GM12878 (cell line): ENCODE measurements around the gene TSHZ2. TPM values are rescaled to one million over a fixed set of nuclear protein-coding genes. Genes with fewer than 3 reads are reported as not detected.
A peak's percentile ranks its signal among the peaks of the same experiment; 100 is the strongest.

ENCODE experiments used
- ATAC-seq: fragments of 200-7000 bp; cut with Tn5 transposase; 3 replicates; pipeline ENCODE4 v1.9.1; 2020; ENCODE audit warnings: mild to moderate bottlenecking, moderate library complexity
- BruUV-seq: library from RNA; stranded (reverse); fragments of 400-500 nt; replicated peaks from 2 replicates; lab custom pipeline; 2021; lab: Mats Ljungman, UMichigan
- CTCF ChIA-PET: fragments of 300-600 bp; sonication (Branson Sonifier 250); formaldehyde crosslinking; extraction: SDS; loops from one replicate; lab custom pipeline; 2021; ENCODE audit warnings: inconsistent platforms; lab: Yijun Ruan, JAX
- POLR2A ChIA-PET: fragments of 350-600 bp; formaldehyde crosslinking; extraction: SDS; loops from one replicate; lab custom pipeline; 2021; ENCODE audit warnings: inconsistent platforms; lab: Charles Lee
- RAD21 ChIA-PET: fragments of 300-600 bp; sonication (Branson Sonifier 250); formaldehyde crosslinking; loops from one replicate; lab custom pipeline; 2023; ENCODE audit warnings: antibody characterized with exemption; ENCODE audit not compliant: unreplicated experiment; lab: Charles Lee
- SMC1A ChIA-PET: fragments of 300-600 bp; sonication (Branson Sonifier 250); formaldehyde crosslinking; loops from one replicate; lab custom pipeline; 2023; ENCODE audit not compliant: unreplicated experiment, uncharacterized antibody; lab: Charles Lee
- DNase-seq: peaks from one replicate; pipeline ENCODE4 v3.0.0-alpha.2; 2011; ENCODE audit warnings: low read depth, low spot score
- FAIRE-seq: peaks from 3 replicates; lab custom pipeline; 2011; peaks lifted over from hg19 to GRCh38; lab: Jason Lieb, UNC
- H2AFZ ChIP-seq: 2 replicates; pipeline ENCODE4 v1.6.0; 2011; ENCODE audit warnings: low read depth, low read length, control low read depth; ENCODE audit not compliant: control insufficient read depth
- H3K27ac ChIP-seq: 2 replicates; pipeline ENCODE4 v1.5.1; 2011; ENCODE audit warnings: control low read depth; ENCODE audit not compliant: control insufficient read depth, insufficient read depth
- H3K27me3 ChIP-seq, 2 experiments: replicated peaks in 1 of 2; 2 replicates each; pipeline versions ENCODE4 v1.6.0 to v1.6.1; 2011; ENCODE audit warnings: low read length in 1 of 2; ENCODE audit not compliant: control insufficient read depth in 2 of 2, insufficient read depth in 2 of 2
- H3K36me3 ChIP-seq, 2 experiments: 2 replicates each; pipeline ENCODE4 v1.5.1; 2011; ENCODE audit warnings: low read length in 1 of 2; ENCODE audit not compliant: control insufficient read depth in 2 of 2, insufficient read depth in 2 of 2
- H3K4me1 ChIP-seq: 2 replicates; pipeline ENCODE4 v1.6.1; 2011; ENCODE audit warnings: mild to moderate bottlenecking, low read length, moderate library complexity, mixed read lengths; ENCODE audit not compliant: control insufficient read depth, insufficient read depth
- H3K4me2 ChIP-seq: 2 replicates; pipeline ENCODE4 v1.6.0; 2011; ENCODE audit warnings: control low read depth; ENCODE audit not compliant: control insufficient read depth, insufficient read depth
- H3K4me3 ChIP-seq: fragments of 200-600 bp; sonication (generic); 2 replicates; pipeline ENCODE4 v1.5.1; 2016
- H3K79me2 ChIP-seq: 2 replicates; pipeline ENCODE4 v1.6.0; 2011; ENCODE audit warnings: low read length; ENCODE audit not compliant: control insufficient read depth, insufficient read depth
- H3K9ac ChIP-seq: 2 replicates; pipeline ENCODE4 v1.8.0; 2011; ENCODE audit warnings: low read length, control low read depth, mixed read lengths; ENCODE audit not compliant: control insufficient read depth, insufficient read depth
- H3K9me3 ChIP-seq: replicated peaks from 3 replicates; pipeline ENCODE4 v1.5.1; 2011; ENCODE audit warnings: mild to moderate bottlenecking, low read length; ENCODE audit not compliant: control insufficient read depth, insufficient read depth
- H4K20me1 ChIP-seq: 2 replicates; pipeline ENCODE4 v1.6.0; 2011; ENCODE audit not compliant: control insufficient read depth, insufficient read depth
- EP300 ChIP-seq, 2 experiments: fragments of 150-350 bp in 1 of 2; IDR thresholded peaks; 2 replicates each; pipeline ENCODE4 v1.6.1; 2011 to 2012; ENCODE audit warnings: low read depth in 2 of 2, low read length in 2 of 2, borderline replicate concordance in 1 of 2, improper control_type of control experiment in 1 of 2, inconsistent platforms in 1 of 2; ENCODE audit not compliant: control insufficient read depth in 1 of 2
- PRDM15 ChIP-seq: fragments of 450-650 bp; formaldehyde crosslinking; IDR thresholded peaks from 2 replicates; pipeline ENCODE4 v1.4.0; 2020; ENCODE audit warnings: mild to moderate bottlenecking, moderate library complexity
- WGBS: methylation state at CpG from one replicate; pipeline ENCODE4 v1.1.6; 2016; ENCODE audit warnings: low lambda C conversion rate; ENCODE audit not compliant: insufficient replicate concordance, insufficient coverage; ENCODE audit errors: missing lambda C conversion rate; 5-methylcytosine and 5-hydroxymethylcytosine counted together
- in situ Hi-C: fragments of 300-500 bp; cut with MboI; formaldehyde crosslinking; loops from 9 replicates; pipeline ENCODE4 v1.14.3; 2018; ENCODE audit warnings: mixed read lengths
- intact Hi-C: fragments of 100-400 bp; cut with micrococcal nuclease; formaldehyde crosslinking; loops from one replicate; pipeline ENCODE4 v1.14.2; 2022; ENCODE audit not compliant: unreplicated experiment
- polyA plus RNA-seq, 11 experiments: library from polyadenylated mRNA; depleted of rRNA in 4 of 11; unstranded in 6 of 11; stranded (reverse) in 5 of 11; fragments of >200 nt; fragmentation: Nextera tagmentation in 4 of 11; fragmentation: Illumina TruSeq in 1 of 11; extraction: Ambion mirVana in 4 of 11; extraction: Trizol in 1 of 11; gene quantifications; 1 replicate in 1 of 11; 2 replicates in 10 of 11; pipeline versions ENCODE4 v1.2.1 to v1.2.3, GENCODE V29; 2011 to 2016; ENCODE audit warnings: inconsistent platforms in 2 of 11, missing spikeins in 2 of 11, low read depth in 1 of 11
- total RNA-seq, 4 experiments: library from RNA; depleted of rRNA in 3 of 4; stranded (reverse); fragments of >200 nt in 3 of 4; fragmentation: Illumina TruSeq in 1 of 4; extraction: Trizol in 1 of 4; gene quantifications; 2 replicates each; pipeline versions ENCODE4 v1.2.1 to v1.2.3, GENCODE V29; 2013 to 2021
- TF ChIP-seq, protein P1 (sequence below): fragments of 450-650 bp; IDR thresholded peaks from 2 replicates; pipeline ENCODE4 v1.6.1; 2016; ENCODE audit warnings: mild to moderate bottlenecking, moderate library complexity, borderline replicate concordance

Gene TSHZ2
- total and polyA plus RNA-seq, 10 of the 15 experiments (the other 5 are each of a cell fraction or from before 2014, with no cell fraction given), result 0.01 to 0.86 (median 0.13) TPM; not detected in 2

- TF ChIP-seq PRDM15 (CRISPR knock-in tag), result no peak
Measured at GRCh38 chr20:53500651-53501050, 528.5 kb downstream of the TSHZ2 start (continued).

DNA sequence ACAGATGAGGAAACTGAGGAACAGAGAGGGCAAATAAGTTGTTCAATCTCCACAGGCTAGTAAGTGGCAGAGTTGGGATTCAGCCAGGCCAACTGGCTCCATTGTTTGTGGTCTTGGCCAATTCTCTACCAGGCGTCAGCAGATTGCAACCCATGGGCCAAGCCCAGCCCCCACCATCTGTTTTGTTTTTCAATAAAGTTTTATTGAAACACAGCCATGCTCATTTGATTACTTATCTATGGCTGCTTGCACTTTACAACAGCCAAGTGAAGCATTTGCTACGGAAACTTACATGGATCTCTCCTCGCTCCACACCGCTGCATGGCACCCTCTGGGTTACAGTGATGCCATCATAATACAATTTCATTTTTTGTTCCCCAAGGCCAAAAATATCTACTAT, 530.7 kb downstream of the TSHZ2 start:
- no peak overlapping the region for H2AFZ ChIP-seq
- in situ Hi-C loops (no loop called here), intact Hi-C loops (no loop called here)
- no peaks in the 10 kb centered on the region for H3K79me2 ChIP-seq
- no peaks in the 10 kb centered on the region for H3K27me3 ChIP-seq
- DNase-seq (no peak), FAIRE-seq (no peak), ATAC-seq (no peak)
- no peaks in the 10 kb centered on the region for H3K9me3 ChIP-seq
- BruUV-seq, result no TSS peak
- H4K20me1 ChIP-seq, result no peaks in the 10 kb centered on the region
- POLR2A ChIA-PET, result no interaction called here
- H3K27ac ChIP-seq, result no peak overlapping the region
- no peaks in the 10 kb centered on the region for H3K4me1 ChIP-seq
- RAD21 ChIA-PET, result no interaction called here
- no peak overlapping the region for H3K4me2 ChIP-seq
- no peak overlapping the region for H3K9ac ChIP-seq
- no peaks in the 10 kb centered on the region for H3K36me3 ChIP-seq
- CTCF ChIA-PET, result no interaction called here
- no peak overlapping the region for H3K4me3 ChIP-seq
- TF ChIP-seq, protein P1, sequence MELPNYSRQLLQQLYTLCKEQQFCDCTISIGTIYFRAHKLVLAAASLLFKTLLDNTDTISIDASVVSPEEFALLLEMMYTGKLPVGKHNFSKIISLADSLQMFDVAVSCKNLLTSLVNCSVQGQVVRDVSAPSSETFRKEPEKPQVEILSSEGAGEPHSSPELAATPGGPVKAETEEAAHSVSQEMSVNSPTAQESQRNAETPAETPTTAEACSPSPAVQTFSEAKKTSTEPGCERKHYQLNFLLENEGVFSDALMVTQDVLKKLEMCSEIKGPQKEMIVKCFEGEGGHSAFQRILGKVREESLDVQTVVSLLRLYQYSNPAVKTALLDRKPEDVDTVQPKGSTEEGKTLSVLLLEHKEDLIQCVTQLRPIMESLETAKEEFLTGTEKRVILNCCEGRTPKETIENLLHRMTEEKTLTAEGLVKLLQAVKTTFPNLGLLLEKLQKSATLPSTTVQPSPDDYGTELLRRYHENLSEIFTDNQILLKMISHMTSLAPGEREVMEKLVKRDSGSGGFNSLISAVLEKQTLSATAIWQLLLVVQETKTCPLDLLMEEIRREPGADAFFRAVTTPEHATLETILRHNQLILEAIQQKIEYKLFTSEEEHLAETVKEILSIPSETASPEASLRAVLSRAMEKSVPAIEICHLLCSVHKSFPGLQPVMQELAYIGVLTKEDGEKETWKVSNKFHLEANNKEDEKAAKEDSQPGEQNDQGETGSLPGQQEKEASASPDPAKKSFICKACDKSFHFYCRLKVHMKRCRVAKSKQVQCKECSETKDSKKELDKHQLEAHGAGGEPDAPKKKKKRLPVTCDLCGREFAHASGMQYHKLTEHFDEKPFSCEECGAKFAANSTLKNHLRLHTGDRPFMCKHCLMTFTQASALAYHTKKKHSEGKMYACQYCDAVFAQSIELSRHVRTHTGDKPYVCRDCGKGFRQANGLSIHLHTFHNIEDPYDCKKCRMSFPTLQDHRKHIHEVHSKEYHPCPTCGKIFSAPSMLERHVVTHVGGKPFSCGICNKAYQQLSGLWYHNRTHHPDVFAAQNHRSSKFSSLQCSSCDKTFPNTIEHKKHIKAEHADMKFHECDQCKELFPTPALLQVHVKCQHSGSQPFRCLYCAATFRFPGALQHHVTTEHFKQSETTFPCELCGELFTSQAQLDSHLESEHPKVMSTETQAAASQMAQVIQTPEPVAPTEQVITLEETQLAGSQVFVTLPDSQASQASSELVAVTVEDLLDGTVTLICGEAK, result peak; percentile 59
- no peak for TF ChIP-seq EP300 (IDR thresholded peaks at IDR 0.05; ENCODE audit: borderline replicate concordance in 1 of 2, control insufficient read depth in 1 of 2, low read depth in 2 of 2, low read length in 2 of 2)
- 53% methylated on average over 4 of the region's 4 CpGs for WGBS
- SMC1A ChIA-PET, result interaction anchor here (0.7 kb wide), 1 partner anchor 84 kb away, joined by 3 read pairs; no protein-coding TSS in a partner anchor
